K562 (cell line): Measurements from ENCODE around the gene OR2J3. TPM values are rescaled to one million over a fixed set of nuclear protein-coding genes. Genes with fewer than 3 reads are reported as not detected.
A peak's percentile ranks its signal among the peaks of the same experiment; 100 is the strongest.

Source experiments
- ATAC-seq: fragments of 200-7000 bp; cut with Tn5 transposase; 3 replicates; pipeline ENCODE4 v1.9.1; 2020; ENCODE audit warnings: moderate library complexity
- Bru-seq: library from RNA; stranded (reverse); fragments of 400-500 nt; gene quantifications from one replicate; lab custom pipeline; 2021; lab: Mats Ljungman, UMichigan
- BruChase-seq, 2 experiments: library from RNA; stranded (reverse); fragments of 400-500 nt; gene quantifications; one replicate each; lab custom pipeline; 2021; lab: Mats Ljungman, UMichigan
- BruUV-seq: library from RNA; stranded (reverse); fragments of 400-500 nt; replicated peaks from 2 replicates; lab custom pipeline; 2021; lab: Mats Ljungman, UMichigan
- CTCF ChIA-PET: fragments of 300-600 bp; formaldehyde crosslinking; extraction: SDS; loops from one replicate; lab custom pipeline; 2021; ENCODE audit warnings: low intra/inter-chr PET ratio; lab: Yijun Ruan, JAX
- POLR2A ChIA-PET: fragments of 300-600, 350-650 bp; sonication (Branson Sonifier 250); formaldehyde crosslinking; extraction: SDS; loops from one replicate; lab custom pipeline; 2021; ENCODE audit warnings: antibody characterized with exemption, inconsistent platforms; lab: Yijun Ruan, JAX
- DNase-seq, 4 experiments: peaks; one replicate each; pipeline versions ENCODE4 v3.0.0 to v3.0.0-alpha.2; 2011 to 2018; ENCODE audit warnings: low spot score in 3 of 4, mixed read lengths in 3 of 4; ENCODE audit errors: extremely low read depth in 1 of 4
- FAIRE-seq: peaks from 2 replicates; lab custom pipeline; 2011; peaks lifted over from hg19 to GRCh38; lab: Jason Lieb, UNC
- H2AFZ ChIP-seq: 2 replicates; pipeline ENCODE4 v1.6.0; 2011; ENCODE audit warnings: low read depth, low read length, control low read depth, inconsistent platforms
- H3K27ac ChIP-seq: fragments of 200-600 bp; 3 replicates; pipeline ENCODE4 v1.8.0; 2011; ENCODE audit warnings: low read depth, mild to moderate bottlenecking, control low read depth, inconsistent platforms, low read length, moderate library complexity, mixed read lengths; ENCODE audit errors: extremely low read depth
- H3K27me3 ChIP-seq, 2 experiments: fragments of 300-600 bp in 1 of 2; 2 replicates in 1 of 2; 3 replicates in 1 of 2; pipeline versions ENCODE4 v1.6.0 to v1.8.0; 2011; ENCODE audit warnings: inconsistent platforms in 2 of 2, low read length in 2 of 2, mild to moderate bottlenecking in 1 of 2, mixed read lengths in 1 of 2, moderate library complexity in 1 of 2; ENCODE audit not compliant: control insufficient read depth in 2 of 2, insufficient read depth in 2 of 2
- H3K36me3 ChIP-seq: fragments of 300-600 bp; 3 replicates; pipeline ENCODE4 v1.8.0; 2011; ENCODE audit warnings: mild to moderate bottlenecking, low read length, inconsistent platforms; ENCODE audit not compliant: control insufficient read depth, insufficient read depth
- H3K4me1 ChIP-seq, 2 experiments: fragments of 200-600 bp in 1 of 2; replicated peaks in 1 of 2; 2 replicates in 1 of 2; 3 replicates in 1 of 2; pipeline versions ENCODE4 v1.5.1 to v1.8.0; 2011; ENCODE audit warnings: inconsistent platforms in 2 of 2, low read length in 2 of 2, mild to moderate bottlenecking in 1 of 2, mixed read lengths in 1 of 2, moderate library complexity in 1 of 2; ENCODE audit not compliant: control insufficient read depth in 2 of 2, insufficient read depth in 2 of 2
- H3K4me2 ChIP-seq: 2 replicates; pipeline ENCODE4 v1.6.1; 2011; ENCODE audit warnings: low read length, control low read depth, inconsistent platforms, mixed read lengths; ENCODE audit not compliant: insufficient read depth
- H3K4me3 ChIP-seq: fragments of 200-600 bp; sonication (generic), shearing (Covaris generic); 2 replicates; pipeline ENCODE4 v1.5.1; 2016; ENCODE audit warnings: control low read depth, inconsistent platforms
- H3K79me2 ChIP-seq: fragments of 200-600 bp; 3 replicates; pipeline ENCODE4 v1.8.0; 2011; ENCODE audit warnings: low read length, inconsistent platforms; ENCODE audit not compliant: control insufficient read depth, insufficient read depth
- H3K9ac ChIP-seq, 2 experiments: 2 replicates each; pipeline versions ENCODE4 v1.6.0 to v1.6.1; 2011; ENCODE audit warnings: low read depth in 2 of 2, low read length in 2 of 2, control low read depth in 1 of 2, inconsistent platforms in 1 of 2, mild to moderate bottlenecking in 1 of 2, mixed read lengths in 1 of 2; ENCODE audit not compliant: insufficient read depth in 1 of 2
- H3K9me1 ChIP-seq: one replicate; pipeline ENCODE4 v1.6.0; 2011; ENCODE audit warnings: inconsistent platforms, mild to moderate bottlenecking, low read length, moderate library complexity; ENCODE audit not compliant: control insufficient read depth, insufficient read depth
- H3K9me3 ChIP-seq: replicated peaks from 2 replicates; pipeline ENCODE4 v1.5.1; 2011; ENCODE audit warnings: low read depth, low read length, inconsistent platforms; ENCODE audit not compliant: control insufficient read depth, insufficient read depth
- H4K20me1 ChIP-seq: replicated peaks from 2 replicates; pipeline ENCODE4 v1.6.1; 2011; ENCODE audit warnings: low read length, inconsistent platforms, mixed read lengths; ENCODE audit not compliant: control insufficient read depth, insufficient read depth
- HNRNPK ChIP-seq: fragments of 200-400 bp; formaldehyde crosslinking; IDR thresholded peaks from one replicate; pipeline ENCODE4 v1.6.1; 2018; ENCODE audit warnings: mild to moderate bottlenecking, low read depth, low read length; ENCODE audit not compliant: poor library complexity, severe bottlenecking
- NFIC ChIP-seq: fragments of 450-650 bp; IDR thresholded peaks from 2 replicates; pipeline ENCODE4 v1.6.1; 2017; ENCODE audit warnings: mild to moderate bottlenecking, inconsistent platforms
- NFIX ChIP-seq: fragments of 250-450 bp; sonication (Bioruptor Pico); IDR thresholded peaks from 2 replicates; pipeline ENCODE4 v1.4.0; 2020; ENCODE audit warnings: low read depth, mild to moderate bottlenecking, moderate library complexity
- WGBS: fragments of 100-300 bp; shearing (Covaris generic); methylation state at CpG from one replicate; pipeline ENCODE4 v1.1.6; 2016; ENCODE audit warnings: low coverage, mixed read lengths; ENCODE audit not compliant: insufficient coverage; ENCODE audit errors: missing lambda C conversion rate; 5-methylcytosine and 5-hydroxymethylcytosine counted together
- in situ Hi-C: fragments of 300-500 bp; cut with MboI; formaldehyde crosslinking; loops from 4 replicates; pipeline ENCODE4 v1.15.0; 2018; ENCODE audit warnings: inconsistent platforms, mixed read lengths
- intact Hi-C: fragments of 100-400 bp; cut with micrococcal nuclease; formaldehyde crosslinking; loops from 2 replicates; pipeline ENCODE4 v1.14.2; 2022
- long read RNA-seq, 3 experiments: library from polyadenylated mRNA in 2 of 3; library from RNA in 1 of 3; unstranded in 2 of 3; stranded (forward) in 1 of 3; transcript quantifications; one replicate each; pipeline ENCODE4 v2.0.0, GENCODE V29; 2019 to 2022
- polyA minus RNA-seq, 3 experiments: library from RNA; depleted of rRNA, polyadenylated mRNA; stranded (reverse); fragments of >200 nt; gene quantifications; 2 replicates each; pipeline ENCODE4 v1.2.3, GENCODE V29; 2011
- polyA plus RNA-seq, 8 experiments: library from polyadenylated mRNA; depleted of rRNA in 4 of 8; stranded (reverse) in 5 of 8; unstranded in 3 of 8; fragments of >200 nt; fragmentation: Nextera tagmentation in 2 of 8; fragmentation: Illumina TruSeq in 1 of 8; extraction: Ambion mirVana in 2 of 8; extraction: Trizol in 1 of 8; gene quantifications; 2 replicates each; pipeline versions ENCODE4 v1.2.1 to v1.2.3, GENCODE V29; 2011 to 2014; ENCODE audit warnings: inconsistent platforms in 1 of 8, missing spikeins in 1 of 8
- total RNA-seq, 7 experiments: library from RNA; depleted of rRNA in 6 of 7; stranded (reverse); fragments of >200 nt in 6 of 7; fragmentation: Illumina TruSeq in 2 of 7; extraction: Trizol in 2 of 7; gene quantifications; 2 replicates each; pipeline versions ENCODE4 v1.2.1 to v1.2.3, GENCODE V29; 2011 to 2021; ENCODE audit warnings: low replicate concordance in 1 of 7

OR2J3 gene
- 0.51 and 1.2 TPM in 2 replicates for total RNA-seq (2011; cell fraction: chromatin; rRNA removed; ENCODE audit: low replicate concordance)
- total RNA-seq (2011; cell fraction: nucleolus; rRNA removed): 0.13 and 0.17 TPM in 2 replicates
- 0.88 and 2.8 TPM in 2 replicates for total RNA-seq (2011; cell fraction: nucleoplasm; rRNA removed)
- total RNA-seq (2014; rRNA removed) (0.08 and 0.14 TPM in 2 replicates), total RNA-seq (2014; rRNA removed; fragmentation: Illumina TruSeq; extraction: Trizol) (not detected in 2 replicates), total RNA-seq (2015; rRNA removed; fragmentation: Illumina TruSeq; extraction: Trizol) (not detected in 2 replicates), total RNA-seq (2021) (not detected in 2 replicates), polyA plus RNA-seq (2011; rRNA removed) (0.17 and 0.20 TPM in 2 replicates), polyA plus RNA-seq (2014; fragmentation: Illumina TruSeq; extraction: Trizol) (not detected in 2 replicates), polyA plus RNA-seq (2014; fragmentation: Nextera tagmentation; extraction: Ambion mirVana) (not detected), polyA plus RNA-seq (2014; rRNA removed) (not detected in 2 replicates), polyA minus RNA-seq (2011; rRNA and poly(A)+ RNA removed) (0.39 and 0.63 TPM in 2 replicates), Bru-seq, nascent RNA (percentile 23 among the genes with signal in this experiment), BruChase-seq, experiment 1, labeled RNA remaining after a 2-hour chase (percentile 23 among the genes with signal in this experiment), BruChase-seq, experiment 2, labeled RNA remaining after a 6-hour chase (percentile 27 among the genes with signal in this experiment)
- 0.15 TPM in 1 of 2 replicates, not detected in the other for polyA plus RNA-seq (2011; cell fraction: cytosol; rRNA removed)
- 0.80 and 1.2 TPM in 2 replicates for polyA plus RNA-seq (2011; cell fraction: nucleus; rRNA removed)
- 0.04 and 0.10 TPM in 2 replicates for polyA plus RNA-seq (2012)
- polyA minus RNA-seq (2011; cell fraction: cytosol; rRNA and poly(A)+ RNA removed): not detected in 2 replicates
- 0.54 and 0.78 TPM in 2 replicates for polyA minus RNA-seq (2011; cell fraction: nucleus; rRNA and poly(A)+ RNA removed)
- long read RNA-seq, experiment 1: 0 reads
- long read RNA-seq, experiment 2: 0 reads
- long read RNA-seq, experiment 3: 0 reads

- ChIA-PET POLR2A (interaction anchor here (0.6 kb wide), 1 partner anchor 452 kb away, joined by 3 read pairs; the partner anchor contains the start of gene UBD), CTCF (no interaction called here)
- Histone ChIP-seq H3K27me3 (no peaks in the 10 kb centered on the region), H3K9me3 (no peaks in the 10 kb centered on the region), H3K9me1 (no peaks in the 10 kb centered on the region), H2AFZ (no peak within 1 kb of the TSS), H3K27ac (no peak within 1 kb of the TSS), H3K9ac (no peak within 1 kb of the TSS), H3K36me3 (no peaks in the 10 kb centered on the region), H4K20me1 (no peaks in the 10 kb centered on the region), H3K4me1 (no peaks in the 10 kb centered on the region), H3K4me2 (no peak within 1 kb of the TSS), H3K4me3 (no peak within 1 kb of the TSS), H3K79me2 (no peaks in the 10 kb centered on the region)
- in situ Hi-C loops (no loop called here), intact Hi-C loops (no loop called here)
- FAIRE-seq: no peak
- peak; percentile 82 for TF ChIP-seq NFIC
- peak; percentile 31; the same call in 1 of the 2 replicates for TF ChIP-seq NFIX
- no peak for TF ChIP-seq HNRNPK
- ATAC-seq: no peak
- no peak for DNase-seq
- BruUV-seq: no TSS peak
- 0% methylated on average over 1 of the region's 1 CpG for WGBS
Observed at GRCh38 chr6:29107758-29108157, at the start of gene OR2J3. TSS of gene OR2J3 (plus strand) at chr6:29108058. CDS start at chr6:29111891, 3,833 bp downstream.
